ENCODE data around the gene IRF4. TPM values are rescaled to one million over a fixed set of nuclear protein-coding genes. Genes with fewer than 3 reads are reported as not detected.
A peak's percentile ranks its signal among the peaks of the same experiment; 100 is the strongest.

Gene IRF4
- 143 and 189 TPM in 2 replicates for total RNA-seq (2014; rRNA removed; shearing (Covaris generic))
- total RNA-seq (2022), result 281 and 291 TPM in 2 replicates
- percentile 98 among the genes with signal in this experiment for Bru-seq, nascent RNA
- BruChase-seq, experiment 1, labeled RNA remaining after a 6-hour chase, result percentile 95 among the genes with signal in this experiment
- percentile 99 among the genes with signal in this experiment for BruChase-seq, experiment 2, labeled RNA remaining after a 2-hour chase
- long read RNA-seq, full-length matches to known transcripts, result 56 of 248 reads
- long read RNA-seq, partial matches to known transcripts, result 111 of 248 reads
- long read RNA-seq, other reads (novel, unspliced or antisense), result 81 of 248 reads

- peak within 1 kb of the TSS; percentile 57 for H3K27ac ChIP-seq (ENCODE audit: low read depth, low read length, poor library complexity, severe bottlenecking)
- peaks cover 40% of the 10 kb centered on the region for H3K79me2 ChIP-seq (ENCODE audit: insufficient read depth, low read depth, low read length)
- H3K9me2 ChIP-seq (ENCODE audit: insufficient read depth, low read length), result no peaks in the 10 kb centered on the region
- no peaks in the 10 kb centered on the region for H3K9me3 ChIP-seq (ENCODE audit: low read length)
- no peak for TF ChIP-seq EZH2phosphoT487 (IDR thresholded peaks at IDR 0.05; ENCODE audit: borderline replicate concordance, low read depth, low read length)
- TF ChIP-seq CTCF (conservative IDR thresholded peaks at IDR 0.05; ENCODE audit: low read length), result no peak
- no TSS peak for BruUV-seq (replicated peaks)
- H4K20me1 ChIP-seq (ENCODE audit: insufficient read depth, low read length), result peaks cover 20% of the 10 kb centered on the region; the same call in 1 of the 2 replicates
- peaks cover 44% of the 10 kb centered on the region for H3K36me3 ChIP-seq (ENCODE audit: insufficient read depth, low read length)
- peak; percentile 84 for DNase-seq (ENCODE audit: low spot score)
- intact Hi-C loops (cut with micrococcal nuclease; ENCODE audit: unreplicated experiment), result loop anchor here (1.0 to 10.0 kb wide), 6 partner anchors 27 to 323 kb away; partner anchors contain the start of gene DUSP22
- peaks cover 49% of the 10 kb centered on the region for H3K4me1 ChIP-seq (ENCODE audit: insufficient read depth, low read length, poor library complexity, severe bottlenecking)
- POLR2A ChIA-PET, result interaction anchor here (0.6 to 9.4 kb wide), 31 partner anchors 8 to 211 kb away, joined by 3 to 95 read pairs (median 7); no protein-coding TSS in a partner anchor
- H2AFZ ChIP-seq (ENCODE audit: low read length), result peak within 1 kb of the TSS; percentile 41; the same call in 1 of the 2 replicates
- peak within 1 kb of the TSS; percentile 98 for H3K4me3 ChIP-seq (ENCODE audit: low read depth, low read length, poor library complexity, severe bottlenecking)
- CTCF ChIA-PET (ENCODE audit: unreplicated experiment), result interaction anchor here (0.6 to 2.5 kb wide), 8 partner anchors 11 to 176 kb away, joined by 3 to 9 read pairs (median 4); no protein-coding TSS in a partner anchor
- peak within 1 kb of the TSS; percentile 83 for H3K4me2 ChIP-seq (ENCODE audit: low read length)
Measured at GRCh38 chr6:391559-392440, at the start of gene IRF4. IRF4 (plus strand) TSS chr6:391752; CDS start chr6:393153, 1,401 bp downstream.

GRCh38 chr6:341914-342831, 49.4 kb upstream of the IRF4 start:
- intact Hi-C loops (cut with micrococcal nuclease; ENCODE audit: unreplicated experiment), result no loop called here
- ChIA-PET POLR2A (interaction anchor here (0.8 to 1.0 kb wide), 2 partner anchors 9 to 12 kb away, joined by 4 to 5 read pairs; no protein-coding TSS in a partner anchor), CTCF (ENCODE audit: unreplicated experiment) (interaction anchor here (0.6 kb wide), 1 partner anchor 9 kb away, joined by 3 read pairs; no protein-coding TSS in a partner anchor)
- Histone ChIP-seq H3K4me3 (ENCODE audit: low read depth, low read length, poor library complexity, severe bottlenecking) (no peak overlapping the region), H3K36me3 (ENCODE audit: insufficient read depth, low read length) (peaks cover 38% of the 10 kb centered on the region; the same call in 1 of the 2 replicates), H3K9me3 (ENCODE audit: low read length) (no peaks in the 10 kb centered on the region), H3K9me2 (ENCODE audit: insufficient read depth, low read length) (no peaks in the 10 kb centered on the region), H4K20me1 (ENCODE audit: insufficient read depth, low read length) (no peaks in the 10 kb centered on the region), H3K27ac (ENCODE audit: low read depth, low read length, poor library complexity, severe bottlenecking) (no peak overlapping the region), H2AFZ (ENCODE audit: low read length) (no peak overlapping the region), H3K4me2 (ENCODE audit: low read length) (no peak overlapping the region), H3K4me1 (ENCODE audit: insufficient read depth, low read length, poor library complexity, severe bottlenecking) (peaks cover 44% of the 10 kb centered on the region), H3K79me2 (ENCODE audit: insufficient read depth, low read depth, low read length) (no peaks in the 10 kb centered on the region)
- BruUV-seq (replicated peaks), result no TSS peak
- no peak for DNase-seq (ENCODE audit: low spot score)
- no peak for TF ChIP-seq CTCF (conservative IDR thresholded peaks at IDR 0.05; ENCODE audit: low read length)
- TF ChIP-seq EZH2phosphoT487 (IDR thresholded peaks at IDR 0.05; ENCODE audit: borderline replicate concordance, low read depth, low read length), result no peak

Data from OCI-LY7 (cell line).